22Rv1 (cell line): ENCODE measurements around the gene BLVRA.
"Not testable (repeated sequence)": the region's sequence is repeated elsewhere in the genome, so short reads cannot be mapped to it uniquely, and the experiment has no call there.

Experiments used
- CTCF ChIP-seq: fragments of 450-650 bp; IDR thresholded peaks from 2 replicates; pipeline ENCODE4 v1.5.1; 2017; ENCODE audit warnings: mild to moderate bottlenecking
- ZFX ChIP-seq: fragments of 450-650 bp; IDR thresholded peaks from 2 replicates; pipeline ENCODE4 v1.6.1; 2017; ENCODE audit warnings: antibody characterized with exemption, borderline replicate concordance

- TF ChIP-seq CTCF, ZFX: not testable (repeated sequence)
These were observed 66.0 kb downstream of the BLVRA start for GRCh38 chr7:43824513-43824912.
